ENCODE data around the gene DUSP6. TPM values are rescaled to one million over a fixed set of nuclear protein-coding genes. Genes with fewer than 3 reads are reported as not detected.
"Not testable (repeated sequence)": the region's sequence is repeated elsewhere in the genome, so short reads cannot be mapped to it uniquely, and the experiment has no call there.

The DUSP6 gene
- polyA plus RNA-seq, 2 of the 4 experiments (the other 2 are of a cell fraction): 3.8 to 27.0 TPM

GRCh38 chr12:89339526-89339925 is 12.8 kb downstream of the DUSP6 start:
- Histone ChIP-seq H3K9me3 (no peaks in the 10 kb centered on the region), H3K4me1 (no peaks in the 10 kb centered on the region), H3K4me3 (no peak overlapping the region), H3K27ac (no peak overlapping the region), H3K4me2 (no peak overlapping the region)
- ChIA-PET POLR2A (interaction anchor here (2.7 kb wide), 1 partner anchor 13 kb away, joined by 11 read pairs; the partner anchor contains the start of gene DUSP6), CTCF (no interaction called here)
- ATAC-seq (no peak), FAIRE-seq (no peak), DNase-seq (ENCODE audit: low read depth in 1 of 2, low spot score in 1 of 2) (no peak)
- 73% methylated on average over 10 of the region's 10 CpGs for WGBS (ENCODE audit: missing lambda C conversion rate)
- TF ChIP-seq MYC (IDR thresholded peaks at IDR 0.05; ENCODE audit: borderline replicate concordance, low read length) (no peak), PBX3 (IDR thresholded peaks at IDR 0.05) (no peak), TFCP2L1 (CRISPR knock-in tag; IDR thresholded peaks at IDR 0.05) (no peak), FOSB (CRISPR knock-in tag; IDR thresholded peaks at IDR 0.05) (no peak), ZC3H11A (IDR thresholded peaks at IDR 0.05) (no peak), EHF (CRISPR knock-in tag; IDR thresholded peaks at IDR 0.05) (no peak), USF2 (IDR thresholded peaks at IDR 0.05) (no peak), BHLHE40 (IDR thresholded peaks at IDR 0.05; ENCODE audit: low read depth, low read length) (no peak), NFE2L2 (conservative IDR thresholded peaks at IDR 0.05; ENCODE audit: low read length) (no peak), PHF8 (IDR thresholded peaks at IDR 0.05; ENCODE audit: borderline replicate concordance, low read depth) (no peak)

GRCh38 chr12:89337136-89337535 is 15.2 kb downstream of the DUSP6 start:
- not testable (repeated sequence) for H3K4me3 ChIP-seq, H3K4me2 ChIP-seq

GRCh38 chr12:89335452-89336244 is 16.7 kb downstream of the DUSP6 start:
- WGBS (ENCODE audit: missing lambda C conversion rate): 82% methylated on average over 5 of the region's 5 CpGs
- ChIA-PET POLR2A (no interaction called here), CTCF (interaction anchor here (1.0 kb wide), 1 partner anchor 126 kb away, joined by 4 read pairs; no protein-coding TSS in a partner anchor)
- no peak for FAIRE-seq
- no peak overlapping the region for H3K27ac ChIP-seq
- H3K4me1 ChIP-seq: no peaks in the 10 kb centered on the region
- ATAC-seq: no peak
- TF ChIP-seq HOXA7 (CRISPR knock-in tag; IDR thresholded peaks at IDR 0.05) (no peak), SMC3 (IDR thresholded peaks at IDR 0.05) (no peak), TFCP2L1 (CRISPR knock-in tag; IDR thresholded peaks at IDR 0.05) (no peak)
- no peaks in the 10 kb centered on the region for H3K9me3 ChIP-seq
- no peak overlapping the region for H3K4me2 ChIP-seq
- DNase-seq (ENCODE audit: low read depth in 1 of 2, low spot score in 1 of 2): no peak
- no peak overlapping the region for H3K4me3 ChIP-seq

More at GRCh38 chr12:89337136-89337535, 15.2 kb downstream of the DUSP6 start:
- not testable (repeated sequence) for H3K4me1 ChIP-seq; ATAC-seq; DNase-seq (ENCODE audit: low read depth in 1 of 2, low spot score in 1 of 2); H3K27ac ChIP-seq; H3K9me3 ChIP-seq; FAIRE-seq
- CTCF ChIA-PET: interaction anchor here (0.9 kb wide), 1 partner anchor 10 kb away, joined by 3 read pairs; no protein-coding TSS in a partner anchor
- WGBS (ENCODE audit: missing lambda C conversion rate): 66% methylated on average over 4 of the region's 4 CpGs
- POLR2A ChIA-PET: interaction anchor here (2.7 kb wide), 1 partner anchor 16 kb away, joined by 11 read pairs; the partner anchor contains the start of gene DUSP6

GRCh38 chr12:89334548-89335169 is 17.6 kb downstream of the DUSP6 start:
- POLR2A ChIA-PET: no interaction called here
- DNase-seq (ENCODE audit: low read depth in 1 of 2, low spot score in 1 of 2) (no peak), ATAC-seq (no peak), FAIRE-seq (no peak)
- Histone ChIP-seq H3K4me3 (no peak overlapping the region), H3K27ac (no peak overlapping the region), H3K4me1 (no peaks in the 10 kb centered on the region), H3K9me3 (no peaks in the 10 kb centered on the region), H3K4me2 (no peak overlapping the region)
- CTCF ChIA-PET: no interaction called here
- no peak for TF ChIP-seq HES2 (IDR thresholded peaks at IDR 0.05)
- no peak for TF ChIP-seq KDM5A (IDR thresholded peaks at IDR 0.05)
- no peak for TF ChIP-seq MYC (IDR thresholded peaks at IDR 0.05; ENCODE audit: borderline replicate concordance, low read length)
- TF ChIP-seq REST (IDR thresholded peaks at IDR 0.05): no peak
- WGBS (ENCODE audit: missing lambda C conversion rate): 77% methylated on average over 5 of the region's 5 CpGs
